ENCODE results near the gene KCNJ12. TPM values are rescaled to one million over a fixed set of nuclear protein-coding genes. Genes with fewer than 3 reads are reported as not detected.
"Not testable (repeated sequence)": the region's sequence is repeated elsewhere in the genome, so short reads cannot be mapped to it uniquely, and the experiment has no call there.

Gene KCNJ12
- total RNA-seq, 1 donor from 2014 or later: 0.10 TPM

GRCh38 chr17:21399474-21400186 is 23.5 kb downstream of the KCNJ12 start:
- Mint-ChIP-seq H3K4me1 (ENCODE audit: low read depth) (peaks cover 1% of the 10 kb centered on the region), H3K27ac (no peak overlapping the region), H3K36me3 (ENCODE audit: insufficient read depth) (no peaks in the 10 kb centered on the region), H3K9me3 (ENCODE audit: low read depth) (no peaks in the 10 kb centered on the region), H3K4me3 (ENCODE audit: low read depth) (no peak overlapping the region), H3K27me3 (peaks cover 7% of the 10 kb centered on the region)
- DNase-seq (ENCODE audit: low spot score, unreplicated experiment): no peak
- no peak for TF ChIP-seq CTCF (IDR thresholded peaks at IDR 0.05; ENCODE audit: unreplicated experiment)

- DNase-seq (ENCODE audit: low spot score, unreplicated experiment); H3K27me3 Mint-ChIP-seq; H3K4me3 Mint-ChIP-seq (ENCODE audit: low read depth); H3K9me3 Mint-ChIP-seq (ENCODE audit: low read depth); H3K27ac Mint-ChIP-seq; H3K36me3 Mint-ChIP-seq (ENCODE audit: insufficient read depth); H3K4me1 Mint-ChIP-seq (ENCODE audit: low read depth): not testable (repeated sequence)
These were observed 24.0 kb downstream of the KCNJ12 start for GRCh38 chr17:21400187-21400569.

- Mint-ChIP-seq H3K27me3 (peaks cover 7% of the 10 kb centered on the region), H3K9me3 (ENCODE audit: low read depth) (no peaks in the 10 kb centered on the region), H3K27ac (no peak overlapping the region), H3K4me3 (ENCODE audit: low read depth) (no peak overlapping the region), H3K36me3 (ENCODE audit: insufficient read depth) (no peaks in the 10 kb centered on the region), H3K4me1 (ENCODE audit: low read depth) (peaks cover 1% of the 10 kb centered on the region)
- no peak for DNase-seq (ENCODE audit: low spot score, unreplicated experiment)
- no peak for TF ChIP-seq CTCF (IDR thresholded peaks at IDR 0.05; ENCODE audit: unreplicated experiment)
These were observed 24.8 kb downstream of the KCNJ12 start for GRCh38 chr17:21400816-21401593.

- not testable (repeated sequence) for H3K4me1 Mint-ChIP-seq (ENCODE audit: low read depth); H3K4me3 Mint-ChIP-seq (ENCODE audit: low read depth); H3K27ac Mint-ChIP-seq; H3K27me3 Mint-ChIP-seq; DNase-seq (ENCODE audit: low spot score, unreplicated experiment); H3K36me3 Mint-ChIP-seq (ENCODE audit: insufficient read depth); H3K9me3 Mint-ChIP-seq (ENCODE audit: low read depth)
These were observed 26.0 kb downstream of the KCNJ12 start for GRCh38 chr17:21402166-21402571.

- not testable (repeated sequence) for H3K36me3 Mint-ChIP-seq (ENCODE audit: insufficient read depth); H3K27me3 Mint-ChIP-seq; DNase-seq (ENCODE audit: low spot score, unreplicated experiment); H3K9me3 Mint-ChIP-seq (ENCODE audit: low read depth); H3K27ac Mint-ChIP-seq; H3K4me3 Mint-ChIP-seq (ENCODE audit: low read depth); H3K4me1 Mint-ChIP-seq (ENCODE audit: low read depth)
These were observed 26.8 kb downstream of the KCNJ12 start for GRCh38 chr17:21402926-21403325.

- DNase-seq (ENCODE audit: low spot score, unreplicated experiment); H3K27me3 Mint-ChIP-seq; H3K4me1 Mint-ChIP-seq (ENCODE audit: low read depth); H3K4me3 Mint-ChIP-seq (ENCODE audit: low read depth); H3K9me3 Mint-ChIP-seq (ENCODE audit: low read depth); H3K27ac Mint-ChIP-seq; H3K36me3 Mint-ChIP-seq (ENCODE audit: insufficient read depth): not testable (repeated sequence)
These were observed 27.9 kb downstream of the KCNJ12 start for GRCh38 chr17:21404106-21404505.

- H3K27ac Mint-ChIP-seq: not testable (repeated sequence)
These were observed 28.4 kb downstream of the KCNJ12 start for GRCh38 chr17:21404539-21404938.

GRCh38 chr17:21404956-21405731 is 29.0 kb downstream of the KCNJ12 start:
- not testable (repeated sequence) for H3K27me3 Mint-ChIP-seq; DNase-seq (ENCODE audit: low spot score, unreplicated experiment); H3K36me3 Mint-ChIP-seq (ENCODE audit: insufficient read depth); H3K9me3 Mint-ChIP-seq (ENCODE audit: low read depth); H3K4me1 Mint-ChIP-seq (ENCODE audit: low read depth); H3K27ac Mint-ChIP-seq; H3K4me3 Mint-ChIP-seq (ENCODE audit: low read depth)

More at GRCh38 chr17:21404539-21404938, 28.4 kb downstream of the KCNJ12 start:
- not testable (repeated sequence) for H3K9me3 Mint-ChIP-seq (ENCODE audit: low read depth); H3K4me3 Mint-ChIP-seq (ENCODE audit: low read depth); H3K4me1 Mint-ChIP-seq (ENCODE audit: low read depth); DNase-seq (ENCODE audit: low spot score, unreplicated experiment); H3K36me3 Mint-ChIP-seq (ENCODE audit: insufficient read depth); H3K27me3 Mint-ChIP-seq

- not testable (repeated sequence) for H3K4me3 Mint-ChIP-seq (ENCODE audit: low read depth)
These were observed 29.8 kb downstream of the KCNJ12 start for GRCh38 chr17:21405904-21406400.

GRCh38 chr17:21406616-21407404 is 30.7 kb downstream of the KCNJ12 start:
- not testable (repeated sequence) for DNase-seq (ENCODE audit: low spot score, unreplicated experiment); H3K4me1 Mint-ChIP-seq (ENCODE audit: low read depth); H3K36me3 Mint-ChIP-seq (ENCODE audit: insufficient read depth); H3K27me3 Mint-ChIP-seq; H3K27ac Mint-ChIP-seq; H3K9me3 Mint-ChIP-seq (ENCODE audit: low read depth); H3K4me3 Mint-ChIP-seq (ENCODE audit: low read depth)

More at GRCh38 chr17:21405904-21406400, 29.8 kb downstream of the KCNJ12 start:
- H3K27ac Mint-ChIP-seq; DNase-seq (ENCODE audit: low spot score, unreplicated experiment); H3K9me3 Mint-ChIP-seq (ENCODE audit: low read depth); H3K36me3 Mint-ChIP-seq (ENCODE audit: insufficient read depth); H3K27me3 Mint-ChIP-seq; H3K4me1 Mint-ChIP-seq (ENCODE audit: low read depth): not testable (repeated sequence)
